Naive thymus-derived CD4-positive, alpha-beta T cell (primary cell): ENCODE measurements around the gene RPUSD1. TPM values are rescaled to one million over a fixed set of nuclear protein-coding genes. Genes with fewer than 3 reads are reported as not detected.

Experiments
- ATAC-seq: fragments of 150-1000 bp; cut with Tn5 transposase; 2 replicates; pipeline ENCODE4 v1.10.0; 2021; ENCODE audit warnings: mild to moderate bottlenecking, moderate library complexity
- CTCF ChIA-PET: fragments of 350-600 bp; sonication (Branson Sonifier 250); formaldehyde crosslinking; loops from one replicate; lab custom pipeline; 2021; ENCODE audit warnings: antibody characterized with exemption; lab: Charles Lee
- POLR2A ChIA-PET: fragments of 350-600 bp; sonication (Branson Sonifier 250); formaldehyde crosslinking; loops from one replicate; lab custom pipeline; 2021; ENCODE audit warnings: antibody characterized with exemption, inconsistent platforms; lab: Charles Lee
- DNase-seq, 9 donors: peaks; one replicate each; pipeline versions ENCODE4 v3.0.0 to v3.0.0-alpha.2; 2020 to 2022; ENCODE audit warnings: mixed read lengths in 1 of 9
- H3K27ac ChIP-seq: one replicate; pipeline ENCODE4 v1.7.0; 2013; ENCODE audit warnings: mild to moderate bottlenecking, low read depth, low read length, moderate library complexity
- H3K27me3 ChIP-seq, 2 donors: one replicate each; pipeline ENCODE4 v1.7.0; 2013; ENCODE audit warnings: low read length in 2 of 2, mild to moderate bottlenecking in 2 of 2, moderate library complexity in 2 of 2; ENCODE audit not compliant: control insufficient read depth in 2 of 2, insufficient read depth in 2 of 2
- H3K36me3 ChIP-seq, 3 experiments: 1 replicate in 2 of 3; 2 replicates in 1 of 3; pipeline ENCODE4 v1.7.0; 2013; ENCODE audit warnings: low read length in 3 of 3, mild to moderate bottlenecking in 3 of 3, moderate library complexity in 1 of 3; ENCODE audit not compliant: insufficient read depth in 3 of 3, control insufficient read depth in 2 of 3
- H3K4me1 ChIP-seq, 2 donors: one replicate each; pipeline ENCODE4 v1.7.0; 2013; ENCODE audit warnings: low read length in 2 of 2, mild to moderate bottlenecking in 2 of 2, moderate library complexity in 1 of 2; ENCODE audit not compliant: control insufficient read depth in 2 of 2, insufficient read depth in 2 of 2
- H3K4me3 ChIP-seq: 2 replicates; pipeline ENCODE4 v1.7.0; 2013; ENCODE audit warnings: mild to moderate bottlenecking, low read length
- H3K9me3 ChIP-seq, 3 experiments: 1 replicate in 2 of 3; 2 replicates in 1 of 3; pipeline ENCODE4 v1.7.0; 2013; ENCODE audit warnings: low read length in 3 of 3; ENCODE audit not compliant: control insufficient read depth in 2 of 3
- H3K27ac Mint-ChIP-seq, 9 donors: one replicate each; pipeline ENCODE4 v1.8.0; 2020 to 2022; ENCODE audit warnings: mixed read lengths in 9 of 9, mild to moderate bottlenecking in 8 of 9, moderate library complexity in 5 of 9, inconsistent platforms in 2 of 9
- H3K27me3 Mint-ChIP-seq, 5 donors: one replicate each; pipeline ENCODE4 v1.8.0; 2021 to 2022; ENCODE audit warnings: mixed read lengths in 5 of 5, mild to moderate bottlenecking in 1 of 5
- H3K36me3 Mint-ChIP-seq, 5 donors: one replicate each; pipeline ENCODE4 v1.8.0; 2020 to 2022; ENCODE audit warnings: mixed read lengths in 5 of 5, mild to moderate bottlenecking in 3 of 5, inconsistent platforms in 1 of 5
- H3K4me1 Mint-ChIP-seq, 7 donors: one replicate each; pipeline ENCODE4 v1.8.0; 2020 to 2022; ENCODE audit warnings: mixed read lengths in 7 of 7, mild to moderate bottlenecking in 3 of 7, inconsistent platforms in 1 of 7
- H3K4me3 Mint-ChIP-seq, 10 donors: one replicate each; pipeline ENCODE4 v1.8.0; 2020 to 2022; ENCODE audit warnings: mild to moderate bottlenecking in 10 of 10, mixed read lengths in 10 of 10, moderate library complexity in 6 of 10, inconsistent platforms in 2 of 10
- H3K9me3 Mint-ChIP-seq, 11 donors: one replicate each; pipeline ENCODE4 v1.8.0; 2020 to 2022; ENCODE audit warnings: mixed read lengths in 11 of 11, mild to moderate bottlenecking in 4 of 11, inconsistent platforms in 1 of 11, moderate library complexity in 1 of 11
- intact Hi-C, 2 donors: fragments of 100-400 bp; cut with micrococcal nuclease; formaldehyde crosslinking; loops; one replicate each; pipeline ENCODE4 v1.15.1; 2023
- polyA plus RNA-seq, 2 donors: library from polyadenylated mRNA; unstranded; fragments of 300-500 nt; fragmentation: Illumina TruSeq; gene quantifications; one replicate each; pipeline ENCODE4 v1.2.3, GENCODE V29; 2021
- total RNA-seq, 6 experiments: library from RNA in 5 of 6; stranded (reverse) in 5 of 6; gene quantifications; 1 replicate in 5 of 6; 2 replicates in 1 of 6; pipeline ENCODE4 v1.2.3 and lab custom pipeline; 2021 to 2026

The RPUSD1 gene
- total and polyA plus RNA-seq, 7 experiments from 2014 or later: 16.3 to 42.9 (median 30.3) TPM

DNA sequence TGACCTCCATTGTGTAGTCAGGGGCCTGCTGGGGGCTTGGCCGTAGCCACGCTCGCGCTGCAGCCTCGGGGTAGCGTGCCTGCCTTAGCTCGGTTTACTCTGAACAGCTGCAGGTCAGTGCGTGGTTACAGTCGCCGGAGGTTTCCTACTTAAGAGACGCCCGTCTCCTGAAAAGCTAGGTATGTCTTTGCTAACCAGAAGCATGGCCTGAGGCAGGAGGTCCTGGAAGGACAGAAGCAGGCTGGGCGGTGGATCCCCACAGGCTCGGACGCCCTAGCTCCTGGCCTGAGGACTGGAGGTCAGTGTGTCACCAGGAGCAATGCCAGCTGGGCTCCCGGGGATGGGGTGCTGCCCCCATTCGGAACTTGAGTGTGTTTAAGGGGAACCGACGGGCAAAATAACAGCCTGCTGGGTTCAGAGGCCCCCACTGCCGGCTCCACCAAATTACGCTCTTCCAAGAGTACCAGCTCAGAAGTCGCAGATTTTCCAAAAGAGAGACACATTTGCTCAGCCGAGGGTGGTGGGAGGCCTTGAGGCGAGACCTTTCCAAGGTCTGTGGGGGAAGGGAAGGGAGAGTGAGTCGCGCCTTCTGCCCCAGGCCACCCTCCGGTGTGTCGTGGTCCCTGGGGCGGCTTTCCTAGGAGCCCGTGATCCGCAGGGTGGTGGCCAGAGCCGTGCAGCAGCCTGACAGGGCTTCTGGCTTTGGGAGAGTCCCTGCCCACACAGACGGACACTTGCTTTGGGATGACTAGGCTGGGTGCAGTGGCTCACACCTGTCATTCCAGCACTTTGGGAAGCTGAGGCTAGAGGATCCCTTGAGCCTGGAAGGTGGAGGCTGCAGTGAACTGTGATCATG is 16.2 kb upstream of the RPUSD1 start:
- CTCF ChIA-PET: no interaction called here
- H3K27ac ChIP-seq: no peak overlapping the region
- intact Hi-C loops: no loop called here
- H3K4me3 ChIP-seq: no peak overlapping the region
- no peaks in the 10 kb centered on the region for H3K36me3 ChIP-seq
- DNase-seq: no peak
- peak overlapping the region in 1 of 9 donors; percentile 52 for H3K27ac Mint-ChIP-seq
- H3K36me3 Mint-ChIP-seq: peaks cover 0 to 4% (median 0%) of the 10 kb centered on the region in 5 donors
- POLR2A ChIA-PET: interaction anchor here (0.8 kb wide), 1 partner anchor 16 kb away, joined by 3 read pairs; the partner anchor contains the start of genes CHTF18 and RPUSD1
- peak overlapping the region in 2 of 10 donors; percentile 13 to 53 for H3K4me3 Mint-ChIP-seq
- H3K4me1 ChIP-seq: peaks cover 0 to 9% of the 10 kb centered on the region in 2 donors
- no peaks in the 10 kb centered on the region for H3K27me3 ChIP-seq
- no peaks in the 10 kb centered on the region for H3K9me3 Mint-ChIP-seq
- H3K9me3 ChIP-seq: no peaks in the 10 kb centered on the region
- peaks cover 0 to 5% (median 0%) of the 10 kb centered on the region in 5 donors for H3K27me3 Mint-ChIP-seq
- H3K4me1 Mint-ChIP-seq: peaks cover 0 to 12% (median 10%) of the 10 kb centered on the region in 7 donors
- ATAC-seq: no peak

- no peaks in the 10 kb centered on the region for H3K27me3 ChIP-seq
- H3K27ac ChIP-seq: no peak overlapping the region
- Mint-ChIP-seq H3K27ac (no peak overlapping the region), H3K4me1 (peaks cover 0 to 11% (median 10%) of the 10 kb centered on the region in 7 donors), H3K36me3 (peaks cover 0 to 4% (median 0%) of the 10 kb centered on the region in 5 donors), H3K27me3 (peaks cover 0 to 5% (median 3%) of the 10 kb centered on the region in 5 donors), H3K9me3 (no peaks in the 10 kb centered on the region), H3K4me3 (no peak overlapping the region)
- no peaks in the 10 kb centered on the region for H3K36me3 ChIP-seq
- no peaks in the 10 kb centered on the region for H3K9me3 ChIP-seq
- ChIA-PET CTCF (interaction anchor here (0.6 kb wide), 2 partner anchors 14 to 881 kb away, joined by 3 to 4 read pairs; no protein-coding TSS in a partner anchor), POLR2A (interaction anchor here (0.8 kb wide), 1 partner anchor 15 kb away, joined by 3 read pairs; the partner anchor contains the start of genes CHTF18 and RPUSD1)
- ATAC-seq (no peak), DNase-seq (no peak)
- H3K4me3 ChIP-seq: no peak overlapping the region
- intact Hi-C loops: no loop called here
- H3K4me1 ChIP-seq: peaks cover 0 to 9% of the 10 kb centered on the region in 2 donors
Measured at GRCh38 chr16:803754-804080, 15.5 kb upstream of the RPUSD1 start.

GRCh38 chr16:802914-803753 is 15.0 kb upstream of the RPUSD1 start:
- Histone ChIP-seq H3K9me3 (no peaks in the 10 kb centered on the region), H3K27ac (no peak overlapping the region), H3K4me3 (no peak overlapping the region), H3K4me1 (peaks cover 0 to 3% of the 10 kb centered on the region in 2 donors), H3K36me3 (no peaks in the 10 kb centered on the region), H3K27me3 (no peaks in the 10 kb centered on the region)
- Mint-ChIP-seq H3K4me3 (no peak overlapping the region), H3K9me3 (no peaks in the 10 kb centered on the region), H3K27me3 (peaks cover 0 to 8% (median 3%) of the 10 kb centered on the region in 5 donors), H3K27ac (no peak overlapping the region), H3K36me3 (peaks cover 0 to 6% (median 0%) of the 10 kb centered on the region in 5 donors), H3K4me1 (peaks cover 0 to 10% (median 5%) of the 10 kb centered on the region in 7 donors)
- DNase-seq: no peak
- intact Hi-C loops: no loop called here
- ChIA-PET CTCF (interaction anchor here (0.6 kb wide), 2 partner anchors 14 to 882 kb away, joined by 3 to 4 read pairs; no protein-coding TSS in a partner anchor), POLR2A (no interaction called here)
- no peak for ATAC-seq

DNA sequence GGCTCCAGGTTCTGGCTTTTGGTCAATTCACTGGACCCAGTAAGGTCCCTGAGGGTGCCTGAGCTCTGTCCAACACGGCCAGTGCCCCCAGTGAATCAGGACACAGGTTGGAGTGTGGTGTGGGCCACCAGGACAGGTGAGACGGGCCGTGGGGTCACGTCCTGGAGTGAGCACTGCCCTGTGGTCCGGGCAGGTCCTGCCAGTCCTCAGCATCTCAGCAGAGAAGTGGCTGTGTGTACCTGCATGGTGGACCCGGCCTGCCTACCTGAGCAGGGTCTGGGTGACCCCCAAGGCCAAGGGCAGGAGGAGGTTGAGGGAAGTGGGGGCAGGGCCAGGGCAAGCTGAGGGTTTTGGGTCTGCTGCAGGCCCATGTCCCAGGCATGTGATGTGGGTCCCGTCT is 14.3 kb upstream of the RPUSD1 start:
- DNase-seq (no peak), ATAC-seq (no peak)
- peaks cover 0 to 6% (median 0%) of the 10 kb centered on the region in 5 donors for H3K36me3 Mint-ChIP-seq
- no peaks in the 10 kb centered on the region for H3K4me1 ChIP-seq
- ChIA-PET CTCF (no interaction called here), POLR2A (no interaction called here)
- no peak overlapping the region for H3K4me3 Mint-ChIP-seq
- H3K9me3 ChIP-seq: no peaks in the 10 kb centered on the region
- no peaks in the 10 kb centered on the region for H3K27me3 ChIP-seq
- H3K36me3 ChIP-seq: no peaks in the 10 kb centered on the region
- peaks cover 0 to 2% (median 0%) of the 10 kb centered on the region in 11 donors for H3K9me3 Mint-ChIP-seq
- no peak overlapping the region for H3K27ac ChIP-seq
- no peak overlapping the region for H3K4me3 ChIP-seq
- peaks cover 0 to 6% (median 0%) of the 10 kb centered on the region in 7 donors for H3K4me1 Mint-ChIP-seq
- intact Hi-C loops: no loop called here
- no peak overlapping the region for H3K27ac Mint-ChIP-seq
- H3K27me3 Mint-ChIP-seq: peaks cover 0 to 8% (median 3%) of the 10 kb centered on the region in 5 donors

DNA sequence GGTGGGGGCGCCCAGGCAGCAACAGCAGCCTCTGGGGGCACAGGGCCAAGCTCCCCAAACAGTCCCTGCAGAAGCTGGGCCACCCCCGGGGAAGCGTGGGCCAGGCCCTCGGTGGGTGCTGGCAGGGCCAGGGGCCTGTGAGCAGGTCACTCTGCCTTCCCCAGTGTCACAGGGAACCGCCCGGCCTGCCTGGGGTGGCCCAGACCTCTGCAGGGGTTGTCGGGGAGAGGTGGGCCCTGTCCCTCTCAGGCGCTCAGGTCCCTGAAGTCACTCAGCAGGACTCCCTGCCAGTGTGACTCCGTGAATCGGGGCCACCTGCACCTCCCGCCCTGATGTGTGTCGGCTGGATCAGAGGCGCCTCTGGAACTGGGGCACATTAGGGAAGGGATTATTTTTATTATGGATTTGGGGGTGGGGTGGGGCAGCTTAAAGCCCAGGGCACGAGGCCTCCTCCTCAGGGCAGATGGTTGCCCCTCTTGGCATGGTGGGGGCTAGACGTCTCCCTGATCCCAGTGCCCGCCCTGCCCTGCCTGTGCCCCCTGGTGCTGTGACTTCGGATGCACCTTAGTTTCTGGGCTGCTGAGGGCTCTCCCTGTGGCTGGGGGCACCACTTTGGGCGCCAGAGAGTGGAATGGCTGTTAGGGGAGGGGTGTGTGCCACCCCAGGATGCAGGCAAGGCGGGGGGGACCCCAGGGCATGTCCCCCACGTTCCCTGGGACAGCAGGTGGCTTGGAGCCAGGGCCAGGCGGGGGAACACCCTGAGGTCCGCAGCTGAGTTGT is 13.6 kb upstream of the RPUSD1 start:
- intact Hi-C loops: no loop called here
- no peak for DNase-seq
- ATAC-seq: no peak
- H3K4me3 Mint-ChIP-seq: no peak overlapping the region
- no peak overlapping the region for H3K27ac ChIP-seq
- H3K4me1 Mint-ChIP-seq: peaks cover 0 to 6% (median 0%) of the 10 kb centered on the region in 7 donors
- peaks cover 0 to 8% (median 3%) of the 10 kb centered on the region in 5 donors for H3K27me3 Mint-ChIP-seq
- H3K27me3 ChIP-seq: no peaks in the 10 kb centered on the region
- no peaks in the 10 kb centered on the region for H3K36me3 ChIP-seq
- H3K36me3 Mint-ChIP-seq: peaks cover 0 to 6% (median 0%) of the 10 kb centered on the region in 5 donors
- no peak overlapping the region for H3K27ac Mint-ChIP-seq
- no peaks in the 10 kb centered on the region for H3K4me1 ChIP-seq
- no peak overlapping the region for H3K4me3 ChIP-seq
- no peaks in the 10 kb centered on the region for H3K9me3 ChIP-seq
- POLR2A ChIA-PET: no interaction called here
- H3K9me3 Mint-ChIP-seq: peaks cover 0 to 2% (median 0%) of the 10 kb centered on the region in 11 donors
- CTCF ChIA-PET: no interaction called here
